ENCODE results near the gene ARL2. TPM values are rescaled to one million over a fixed set of nuclear protein-coding genes. Genes with fewer than 3 reads are reported as not detected.

ARL2 gene
- total RNA-seq, 1 donor from 2014 or later: 47.6 TPM

GRCh38 chr11:64987998-64988854 lies 25.7 kb upstream of the ARL2 start:
- no peaks in the 10 kb centered on the region for H3K9me3 ChIP-seq (ENCODE audit: insufficient read depth, low read depth, low read length)
- DNase-seq (ENCODE audit: low read depth) (no peak), FAIRE-seq (no peak)
- no peak overlapping the region for H3K27ac ChIP-seq (ENCODE audit: low read depth, low read length)
- Mint-ChIP-seq H3K36me3 (ENCODE audit: low read depth, unreplicated experiment) (no peaks in the 10 kb centered on the region), H3K27ac (ENCODE audit: unreplicated experiment) (no peak overlapping the region), H3K27me3 (ENCODE audit: low read depth, unreplicated experiment) (peaks cover 10% of the 10 kb centered on the region), H3K4me1 (ENCODE audit: low read depth, unreplicated experiment) (peaks cover 5% of the 10 kb centered on the region), H3K9me3 (ENCODE audit: unreplicated experiment) (peaks cover 4% of the 10 kb centered on the region), H3K4me3 (ENCODE audit: unreplicated experiment) (no peak overlapping the region)
- H3K27me3 ChIP-seq (ENCODE audit: insufficient read depth, low read length): no peaks in the 10 kb centered on the region
- H3K4me2 ChIP-seq (ENCODE audit: low read length): no peak overlapping the region
- TF ChIP-seq, protein P1, sequence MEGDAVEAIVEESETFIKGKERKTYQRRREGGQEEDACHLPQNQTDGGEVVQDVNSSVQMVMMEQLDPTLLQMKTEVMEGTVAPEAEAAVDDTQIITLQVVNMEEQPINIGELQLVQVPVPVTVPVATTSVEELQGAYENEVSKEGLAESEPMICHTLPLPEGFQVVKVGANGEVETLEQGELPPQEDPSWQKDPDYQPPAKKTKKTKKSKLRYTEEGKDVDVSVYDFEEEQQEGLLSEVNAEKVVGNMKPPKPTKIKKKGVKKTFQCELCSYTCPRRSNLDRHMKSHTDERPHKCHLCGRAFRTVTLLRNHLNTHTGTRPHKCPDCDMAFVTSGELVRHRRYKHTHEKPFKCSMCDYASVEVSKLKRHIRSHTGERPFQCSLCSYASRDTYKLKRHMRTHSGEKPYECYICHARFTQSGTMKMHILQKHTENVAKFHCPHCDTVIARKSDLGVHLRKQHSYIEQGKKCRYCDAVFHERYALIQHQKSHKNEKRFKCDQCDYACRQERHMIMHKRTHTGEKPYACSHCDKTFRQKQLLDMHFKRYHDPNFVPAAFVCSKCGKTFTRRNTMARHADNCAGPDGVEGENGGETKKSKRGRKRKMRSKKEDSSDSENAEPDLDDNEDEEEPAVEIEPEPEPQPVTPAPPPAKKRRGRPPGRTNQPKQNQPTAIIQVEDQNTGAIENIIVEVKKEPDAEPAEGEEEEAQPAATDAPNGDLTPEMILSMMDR (IDR thresholded peaks at IDR 0.05; ENCODE audit: insufficient read depth, low read depth, low read length): no peak
- no peak for TF ChIP-seq EZH2 (IDR thresholded peaks at IDR 0.05; ENCODE audit: insufficient read depth, low read length)
- no peaks in the 10 kb centered on the region for H3K36me3 ChIP-seq (ENCODE audit: insufficient read depth, low read length)
- no peak overlapping the region for H2AFZ ChIP-seq (ENCODE audit: low read depth, low read length)
- H3K4me3 ChIP-seq (ENCODE audit: insufficient read depth, low read depth, low read length): no peak overlapping the region
- H4K20me1 ChIP-seq (ENCODE audit: insufficient read depth, low read length): no peaks in the 10 kb centered on the region
- H3K9ac ChIP-seq (ENCODE audit: low read length): no peak overlapping the region
- no peaks in the 10 kb centered on the region for H3K79me2 ChIP-seq (ENCODE audit: insufficient read depth, low read length)
- H3K4me1 ChIP-seq (ENCODE audit: insufficient read depth, low read length): peaks cover 6% of the 10 kb centered on the region

DNA sequence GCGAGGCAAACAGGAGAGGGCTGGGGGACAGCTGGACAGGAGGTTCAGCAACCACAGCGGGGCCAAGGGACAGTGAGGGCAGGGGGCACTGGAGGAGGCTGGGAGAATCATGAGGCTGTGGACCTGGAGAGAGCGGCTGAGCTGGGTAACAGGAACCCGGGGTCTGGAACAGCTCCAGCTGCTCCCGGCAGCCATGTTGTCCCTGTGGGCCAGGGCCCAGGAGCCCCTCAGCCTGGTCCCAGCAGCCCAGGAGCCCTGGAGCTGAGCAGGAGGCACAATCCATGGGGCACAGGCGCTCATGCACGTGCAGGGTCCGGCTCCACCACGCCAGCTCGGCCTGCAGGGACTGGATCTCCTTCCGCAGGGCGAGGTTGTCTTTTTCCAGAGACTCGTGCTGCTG lies 24.5 kb upstream of the ARL2 start:
- Histone ChIP-seq H3K9me3 (ENCODE audit: insufficient read depth, low read depth, low read length) (no peaks in the 10 kb centered on the region), H3K4me3 (ENCODE audit: insufficient read depth, low read depth, low read length) (no peak overlapping the region), H4K20me1 (ENCODE audit: insufficient read depth, low read length) (no peaks in the 10 kb centered on the region), H3K79me2 (ENCODE audit: insufficient read depth, low read length) (no peaks in the 10 kb centered on the region), H3K27ac (ENCODE audit: low read depth, low read length) (no peak overlapping the region), H3K36me3 (ENCODE audit: insufficient read depth, low read length) (no peaks in the 10 kb centered on the region), H3K4me1 (ENCODE audit: insufficient read depth, low read length) (peaks cover 6% of the 10 kb centered on the region), H3K27me3 (ENCODE audit: insufficient read depth, low read length) (no peaks in the 10 kb centered on the region), H2AFZ (ENCODE audit: low read depth, low read length) (no peak overlapping the region), H3K4me2 (ENCODE audit: low read length) (no peak overlapping the region), H3K9ac (ENCODE audit: low read length) (no peak overlapping the region)
- FAIRE-seq: no peak
- H3K27me3 Mint-ChIP-seq (ENCODE audit: low read depth, unreplicated experiment): peaks cover 13% of the 10 kb centered on the region
- H3K36me3 Mint-ChIP-seq (ENCODE audit: low read depth, unreplicated experiment): no peaks in the 10 kb centered on the region
- no peak overlapping the region for H3K4me3 Mint-ChIP-seq (ENCODE audit: unreplicated experiment)
- peaks cover 4% of the 10 kb centered on the region for H3K9me3 Mint-ChIP-seq (ENCODE audit: unreplicated experiment)
- no peak for DNase-seq (ENCODE audit: low read depth)
- peaks cover 5% of the 10 kb centered on the region for H3K4me1 Mint-ChIP-seq (ENCODE audit: low read depth, unreplicated experiment)
- TF ChIP-seq EZH2 (IDR thresholded peaks at IDR 0.05; ENCODE audit: insufficient read depth, low read length): no peak
- TF ChIP-seq, protein P1 (IDR thresholded peaks at IDR 0.05; ENCODE audit: insufficient read depth, low read depth, low read length): no peak
- H3K27ac Mint-ChIP-seq (ENCODE audit: unreplicated experiment): no peak overlapping the region

Data from astrocyte (in vitro differentiated cells and primary cell).